WERI-Rb-1 (cell line): ENCODE results near the gene MEGF11.

Experiments
- DNase-seq: peaks from one replicate; pipeline ENCODE4 v3.0.0-alpha.2; 2020
- H3K27ac ChIP-seq: fragments of 250-450 bp; sonication (Bioruptor Pico); 2 replicates; pipeline ENCODE4 v1.5.1; 2020; ENCODE audit warnings: mild to moderate bottlenecking, moderate library complexity
- H3K27me3 ChIP-seq: fragments of 250-450 bp; sonication (Bioruptor Pico); 2 replicates; pipeline ENCODE4 v1.5.1; 2021; ENCODE audit warnings: mild to moderate bottlenecking, low read depth, moderate library complexity; ENCODE audit not compliant: insufficient read depth, severe bottlenecking
- H3K36me3 ChIP-seq: fragments of 250-450 bp; sonication (Bioruptor Pico); 2 replicates; pipeline ENCODE4 v1.5.1; 2020; ENCODE audit warnings: mild to moderate bottlenecking, moderate library complexity
- H3K4me3 ChIP-seq: 2 replicates; pipeline ENCODE4 v1.5.1; 2011; ENCODE audit warnings: low read depth, mild to moderate bottlenecking, control low read depth, low read length
- H3K9me3 ChIP-seq: fragments of 250-450 bp; sonication (Bioruptor Pico); 2 replicates; pipeline ENCODE4 v1.5.1; 2021; ENCODE audit warnings: mild to moderate bottlenecking, moderate library complexity; ENCODE audit not compliant: severe bottlenecking
- TF ChIP-seq, protein P1 (sequence below): IDR thresholded peaks from 2 replicates; pipeline ENCODE4 v1.5.1; 2011; ENCODE audit warnings: low read depth, mild to moderate bottlenecking, control low read depth, inconsistent platforms, low read length

Gene MEGF11

GRCh38 chr15:66284271-66284670 is 30.7 kb upstream of the MEGF11 start:
- Histone ChIP-seq H3K9me3 (no peaks in the 10 kb centered on the region), H3K36me3 (no peaks in the 10 kb centered on the region), H3K27me3 (no peaks in the 10 kb centered on the region), H3K27ac (no peak overlapping the region), H3K4me3 (no peak overlapping the region)
- TF ChIP-seq, protein P1, sequence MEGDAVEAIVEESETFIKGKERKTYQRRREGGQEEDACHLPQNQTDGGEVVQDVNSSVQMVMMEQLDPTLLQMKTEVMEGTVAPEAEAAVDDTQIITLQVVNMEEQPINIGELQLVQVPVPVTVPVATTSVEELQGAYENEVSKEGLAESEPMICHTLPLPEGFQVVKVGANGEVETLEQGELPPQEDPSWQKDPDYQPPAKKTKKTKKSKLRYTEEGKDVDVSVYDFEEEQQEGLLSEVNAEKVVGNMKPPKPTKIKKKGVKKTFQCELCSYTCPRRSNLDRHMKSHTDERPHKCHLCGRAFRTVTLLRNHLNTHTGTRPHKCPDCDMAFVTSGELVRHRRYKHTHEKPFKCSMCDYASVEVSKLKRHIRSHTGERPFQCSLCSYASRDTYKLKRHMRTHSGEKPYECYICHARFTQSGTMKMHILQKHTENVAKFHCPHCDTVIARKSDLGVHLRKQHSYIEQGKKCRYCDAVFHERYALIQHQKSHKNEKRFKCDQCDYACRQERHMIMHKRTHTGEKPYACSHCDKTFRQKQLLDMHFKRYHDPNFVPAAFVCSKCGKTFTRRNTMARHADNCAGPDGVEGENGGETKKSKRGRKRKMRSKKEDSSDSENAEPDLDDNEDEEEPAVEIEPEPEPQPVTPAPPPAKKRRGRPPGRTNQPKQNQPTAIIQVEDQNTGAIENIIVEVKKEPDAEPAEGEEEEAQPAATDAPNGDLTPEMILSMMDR: no peak
- no peak for DNase-seq

DNA sequence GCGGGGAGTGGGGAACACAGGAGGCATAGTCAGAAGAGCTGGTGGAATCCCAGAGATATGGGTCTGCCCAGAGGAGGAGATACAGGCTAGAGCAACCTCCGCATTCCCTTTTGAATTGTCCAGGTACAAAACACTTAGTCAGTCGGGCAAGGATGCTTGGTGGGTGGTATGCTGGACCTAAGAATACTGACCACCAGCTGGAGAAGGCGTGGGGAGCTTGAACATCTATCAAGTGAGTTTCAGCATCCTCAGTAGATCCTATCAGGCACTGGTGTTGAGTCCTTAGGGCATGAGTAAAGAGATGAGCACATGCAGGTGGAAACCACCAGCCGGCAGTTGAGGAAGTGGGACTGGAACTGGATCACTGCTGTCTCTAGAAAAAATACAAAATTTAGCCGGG is 25.1 kb upstream of the MEGF11 start:
- no peak overlapping the region for H3K4me3 ChIP-seq
- no peak for DNase-seq
- no peak overlapping the region for H3K27ac ChIP-seq
- no peaks in the 10 kb centered on the region for H3K9me3 ChIP-seq
- H3K36me3 ChIP-seq: no peaks in the 10 kb centered on the region
- no peaks in the 10 kb centered on the region for H3K27me3 ChIP-seq
- TF ChIP-seq, protein P1: no peak

DNA sequence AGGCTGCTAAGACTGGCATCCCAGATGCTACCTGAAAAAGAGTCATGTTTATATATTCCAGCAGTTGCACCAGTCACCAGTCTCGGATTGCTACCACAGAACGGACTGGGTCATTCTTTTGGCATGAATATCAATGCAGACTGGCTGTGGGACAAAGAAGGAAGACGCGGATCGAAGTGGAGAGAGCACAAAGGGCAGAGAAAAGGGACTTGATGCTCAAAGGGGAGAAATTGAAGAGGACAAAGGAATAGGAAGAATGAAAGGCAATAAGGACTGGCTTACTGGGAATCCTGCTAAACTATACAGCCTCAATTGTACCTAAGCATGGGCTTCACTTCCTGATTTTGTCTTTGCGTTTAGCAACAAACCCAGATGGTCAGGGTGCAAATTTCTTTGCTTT is 24.5 kb upstream of the MEGF11 start:
- no peak for DNase-seq
- Histone ChIP-seq H3K27me3 (no peaks in the 10 kb centered on the region), H3K9me3 (no peaks in the 10 kb centered on the region), H3K36me3 (no peaks in the 10 kb centered on the region), H3K4me3 (no peak overlapping the region), H3K27ac (no peak overlapping the region)
- TF ChIP-seq, protein P1: no peak

DNA sequence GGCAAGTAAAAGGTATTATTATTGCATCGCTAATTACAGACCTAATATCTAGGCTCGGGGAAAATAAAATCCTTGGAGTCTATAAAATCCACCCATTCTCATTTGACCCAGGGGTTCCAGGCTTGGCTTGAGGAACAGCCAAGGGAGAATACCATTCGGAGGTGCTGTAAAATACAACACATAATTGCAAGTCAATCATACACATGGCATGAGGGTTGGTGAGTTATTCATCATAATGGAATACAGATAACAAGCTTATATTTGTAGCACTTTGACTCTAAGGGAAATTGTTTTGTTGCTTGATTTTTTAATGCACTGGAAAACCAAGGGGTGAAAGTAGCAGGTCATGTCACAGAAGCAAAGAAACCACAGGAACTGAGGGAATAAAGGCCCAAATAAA is 23.0 kb upstream of the MEGF11 start:
- Histone ChIP-seq H3K4me3 (no peak overlapping the region), H3K36me3 (no peaks in the 10 kb centered on the region), H3K9me3 (no peaks in the 10 kb centered on the region), H3K27ac (no peak overlapping the region), H3K27me3 (no peaks in the 10 kb centered on the region)
- TF ChIP-seq, protein P1: no peak
- no peak for DNase-seq

GRCh38 chr15:66275352-66275751 is 21.8 kb upstream of the MEGF11 start:
- DNase-seq: no peak
- H3K4me3 ChIP-seq: no peak overlapping the region
- H3K27ac ChIP-seq: no peak overlapping the region
- TF ChIP-seq, protein P1: no peak
- H3K9me3 ChIP-seq: no peaks in the 10 kb centered on the region
- H3K36me3 ChIP-seq: no peaks in the 10 kb centered on the region
- no peaks in the 10 kb centered on the region for H3K27me3 ChIP-seq

DNA sequence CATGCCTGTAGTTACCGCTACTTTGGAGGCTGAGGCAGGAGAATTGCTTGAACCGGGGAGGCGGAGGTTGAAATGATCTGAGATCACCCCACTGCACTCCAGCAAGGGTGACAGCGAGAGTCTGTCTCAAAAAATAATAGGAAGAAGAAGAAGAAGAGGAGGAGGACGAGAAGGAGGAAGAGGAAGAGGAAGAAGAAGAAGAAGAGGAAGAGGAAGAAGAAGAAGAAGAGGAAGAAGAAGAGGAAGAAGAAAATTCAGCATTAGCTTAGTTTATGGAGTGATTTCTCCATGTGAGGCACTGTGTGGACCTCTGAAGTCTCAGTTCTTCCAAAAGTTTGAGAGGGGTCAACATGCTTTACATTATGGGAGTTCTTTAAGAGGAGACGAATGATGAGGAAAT is 17.4 kb upstream of the MEGF11 start:
- H3K36me3 ChIP-seq: no peaks in the 10 kb centered on the region
- TF ChIP-seq, protein P1: no peak
- no peak overlapping the region for H3K27ac ChIP-seq
- no peak overlapping the region for H3K4me3 ChIP-seq
- no peaks in the 10 kb centered on the region for H3K9me3 ChIP-seq
- no peaks in the 10 kb centered on the region for H3K27me3 ChIP-seq
- no peak for DNase-seq
